Neural progenitor cell (in vitro differentiated cells): ENCODE data around the gene FARP2. TPM values are rescaled to one million over a fixed set of nuclear protein-coding genes. Genes with fewer than 3 reads are reported as not detected.
A peak's percentile ranks its signal among the peaks of the same experiment; 100 is the strongest.

ENCODE experiments used
- DNase-seq: peaks from one replicate; pipeline ENCODE4 v3.0.0-alpha.2; 2016; ENCODE audit warnings: low spot score
- H2AFZ ChIP-seq: fragments of 200-600 bp; sonication (generic); replicated peaks from 2 replicates; pipeline ENCODE4 v1.6.1; 2016; ENCODE audit warnings: antibody characterized with exemption
- H3F3A ChIP-seq: fragments of 200-600 bp; sonication (generic); 2 replicates; pipeline ENCODE4 v1.6.1; 2016; ENCODE audit warnings: antibody characterized with exemption, low read depth
- H3K27ac ChIP-seq: fragments of 200-600 bp; sonication (generic); 2 replicates; pipeline ENCODE4 v1.5.1; 2016; ENCODE audit warnings: mild to moderate bottlenecking
- H3K27me3 ChIP-seq: fragments of 200-600 bp; sonication (generic); 2 replicates; pipeline ENCODE4 v1.6.1; 2016; ENCODE audit warnings: mild to moderate bottlenecking, moderate library complexity
- H3K36me3 ChIP-seq: fragments of 200-600 bp; sonication (generic); 2 replicates; pipeline ENCODE4 v1.5.1; 2016
- H3K4me1 ChIP-seq: fragments of 200-600 bp; sonication (generic); 2 replicates; pipeline ENCODE4 v1.6.1; 2016; ENCODE audit warnings: mixed run types
- H3K4me2 ChIP-seq: fragments of 200-600 bp; sonication (generic); 2 replicates; pipeline ENCODE4 v1.6.1; 2016
- H3K4me3 ChIP-seq: fragments of 200-600 bp; sonication (generic); 2 replicates; pipeline ENCODE4 v1.5.1; 2016
- H3K79me2 ChIP-seq: fragments of 200-600 bp; sonication (generic); 2 replicates; pipeline ENCODE4 v1.6.1; 2016; ENCODE audit warnings: low read depth
- H3K9ac ChIP-seq: fragments of 200-600 bp; sonication (generic); 2 replicates; pipeline ENCODE4 v1.6.1; 2016
- H3K9me3 ChIP-seq: fragments of 200-600 bp; sonication (generic); 2 replicates; pipeline ENCODE4 v1.5.1; 2016; ENCODE audit warnings: low read depth
- H4K20me1 ChIP-seq: fragments of 200-600 bp; sonication (generic); 2 replicates; pipeline ENCODE4 v1.6.1; 2016; ENCODE audit warnings: low read depth
- H3K27ac Mint-ChIP-seq: 3 replicates; pipeline ENCODE4 v1.8.0; 2021; ENCODE audit warnings: mixed read lengths
- H3K27me3 Mint-ChIP-seq: 2 replicates; pipeline ENCODE4 v1.8.0; 2022; ENCODE audit warnings: low read depth, mild to moderate bottlenecking, inconsistent platforms, moderate library complexity, mixed read lengths; ENCODE audit not compliant: insufficient read depth
- H3K36me3 Mint-ChIP-seq: 3 replicates; pipeline ENCODE4 v1.8.0; 2021; ENCODE audit warnings: mixed read lengths
- H3K4me1 Mint-ChIP-seq: 3 replicates; pipeline ENCODE4 v1.8.0; 2021; ENCODE audit warnings: mixed read lengths
- H3K4me3 Mint-ChIP-seq: 3 replicates; pipeline ENCODE4 v1.8.0; 2021; ENCODE audit warnings: mild to moderate bottlenecking, moderate library complexity, mixed read lengths
- H3K9me3 Mint-ChIP-seq: 3 replicates; pipeline ENCODE4 v1.8.0; 2020; ENCODE audit warnings: mixed read lengths
- EZH2 ChIP-seq: fragments of 200-600 bp; sonication (generic); IDR thresholded peaks from 2 replicates; pipeline ENCODE4 v1.6.1; 2017; ENCODE audit warnings: antibody characterized with exemption, mild to moderate bottlenecking, moderate library complexity
- EZH2phosphoT487 ChIP-seq: fragments of 200-600 bp; sonication (generic); IDR thresholded peaks from 2 replicates; pipeline ENCODE4 v1.6.1; 2017; ENCODE audit warnings: antibody characterized with exemption
- total RNA-seq: library from RNA; depleted of rRNA; stranded (reverse); fragments of >200 nt; gene quantifications from 2 replicates; pipeline ENCODE4 v1.2.3, GENCODE V29; 2015; ENCODE audit warnings: low replicate concordance
- TF ChIP-seq, protein P1 (sequence below): fragments of 200-600 bp; sonication (generic); IDR thresholded peaks from 2 replicates; pipeline ENCODE4 v1.5.1; 2017; ENCODE audit warnings: antibody characterized with exemption, mild to moderate bottlenecking

The FARP2 gene
- total RNA-seq, 1 donor from 2014 or later: 32.3 TPM

DNA sequence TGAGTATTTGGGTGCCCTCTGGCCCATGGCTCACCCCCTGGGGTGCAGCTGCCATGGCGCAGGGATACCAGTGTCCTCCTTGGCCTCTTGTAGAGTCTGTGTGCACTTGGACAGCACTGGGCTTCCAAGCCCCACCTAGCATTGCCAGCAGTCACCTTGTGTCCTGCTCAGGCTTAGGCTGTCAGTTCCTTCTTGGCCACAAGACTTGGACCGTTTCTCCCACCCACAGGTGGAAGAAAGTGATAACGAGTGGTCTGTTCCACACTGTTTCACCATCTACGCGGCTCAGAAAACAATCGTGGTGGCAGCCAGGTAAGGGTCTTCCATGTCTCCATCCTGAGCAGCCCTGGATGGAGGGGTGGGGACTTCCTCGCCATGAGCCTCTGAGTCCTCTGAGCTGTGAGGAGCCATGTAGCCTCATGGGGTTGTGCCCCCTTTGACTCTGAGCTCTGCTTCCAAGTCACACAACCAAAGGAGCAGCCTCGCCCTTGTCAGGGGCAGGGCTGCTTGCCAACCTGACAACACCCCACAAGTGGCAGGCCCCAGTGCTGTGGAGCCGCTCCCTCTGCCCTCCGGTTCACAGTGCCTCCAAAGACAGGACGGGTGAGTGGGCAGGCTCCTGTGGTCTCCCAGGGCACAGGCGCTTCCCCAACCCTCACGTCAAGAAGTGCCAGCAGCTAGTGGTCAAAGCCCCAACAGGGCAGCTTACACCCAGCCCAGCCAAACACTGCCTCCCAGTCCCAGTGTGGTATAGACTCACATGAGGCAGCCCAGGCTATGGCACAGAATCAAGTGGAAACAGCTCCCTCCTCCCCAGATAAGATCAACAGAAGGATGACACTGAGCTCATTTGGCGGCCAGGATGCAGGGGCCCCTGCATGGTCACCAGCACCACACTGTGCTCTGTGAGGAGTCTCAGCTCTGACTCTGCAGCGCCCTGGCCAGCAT, 133.9 kb downstream of the FARP2 start:
- H3K4me1 ChIP-seq: no peaks in the 10 kb centered on the region
- no peaks in the 10 kb centered on the region for H4K20me1 ChIP-seq
- H3K4me1 Mint-ChIP-seq: no peaks in the 10 kb centered on the region
- H3K9ac ChIP-seq: no peak overlapping the region
- no peaks in the 10 kb centered on the region for H3K27me3 ChIP-seq
- no peaks in the 10 kb centered on the region for H3F3A ChIP-seq
- peaks cover under 1% of the 10 kb centered on the region for H3K27me3 Mint-ChIP-seq
- DNase-seq: no peak
- no peaks in the 10 kb centered on the region for H3K79me2 ChIP-seq
- H3K4me3 ChIP-seq: no peak overlapping the region
- no peak overlapping the region for H3K4me2 ChIP-seq
- TF ChIP-seq, protein P1, sequence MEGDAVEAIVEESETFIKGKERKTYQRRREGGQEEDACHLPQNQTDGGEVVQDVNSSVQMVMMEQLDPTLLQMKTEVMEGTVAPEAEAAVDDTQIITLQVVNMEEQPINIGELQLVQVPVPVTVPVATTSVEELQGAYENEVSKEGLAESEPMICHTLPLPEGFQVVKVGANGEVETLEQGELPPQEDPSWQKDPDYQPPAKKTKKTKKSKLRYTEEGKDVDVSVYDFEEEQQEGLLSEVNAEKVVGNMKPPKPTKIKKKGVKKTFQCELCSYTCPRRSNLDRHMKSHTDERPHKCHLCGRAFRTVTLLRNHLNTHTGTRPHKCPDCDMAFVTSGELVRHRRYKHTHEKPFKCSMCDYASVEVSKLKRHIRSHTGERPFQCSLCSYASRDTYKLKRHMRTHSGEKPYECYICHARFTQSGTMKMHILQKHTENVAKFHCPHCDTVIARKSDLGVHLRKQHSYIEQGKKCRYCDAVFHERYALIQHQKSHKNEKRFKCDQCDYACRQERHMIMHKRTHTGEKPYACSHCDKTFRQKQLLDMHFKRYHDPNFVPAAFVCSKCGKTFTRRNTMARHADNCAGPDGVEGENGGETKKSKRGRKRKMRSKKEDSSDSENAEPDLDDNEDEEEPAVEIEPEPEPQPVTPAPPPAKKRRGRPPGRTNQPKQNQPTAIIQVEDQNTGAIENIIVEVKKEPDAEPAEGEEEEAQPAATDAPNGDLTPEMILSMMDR: no peak
- no peak for TF ChIP-seq EZH2phosphoT487
- H3K36me3 ChIP-seq: no peaks in the 10 kb centered on the region
- H3K9me3 Mint-ChIP-seq: peaks cover 3% of the 10 kb centered on the region
- no peak overlapping the region for H3K27ac ChIP-seq
- H3K27ac Mint-ChIP-seq: peak overlapping the region; percentile 46
- H3K9me3 ChIP-seq: no peaks in the 10 kb centered on the region
- H3K4me3 Mint-ChIP-seq: no peak overlapping the region
- H3K36me3 Mint-ChIP-seq: peaks cover 7% of the 10 kb centered on the region
- H2AFZ ChIP-seq: no peak overlapping the region

DNA sequence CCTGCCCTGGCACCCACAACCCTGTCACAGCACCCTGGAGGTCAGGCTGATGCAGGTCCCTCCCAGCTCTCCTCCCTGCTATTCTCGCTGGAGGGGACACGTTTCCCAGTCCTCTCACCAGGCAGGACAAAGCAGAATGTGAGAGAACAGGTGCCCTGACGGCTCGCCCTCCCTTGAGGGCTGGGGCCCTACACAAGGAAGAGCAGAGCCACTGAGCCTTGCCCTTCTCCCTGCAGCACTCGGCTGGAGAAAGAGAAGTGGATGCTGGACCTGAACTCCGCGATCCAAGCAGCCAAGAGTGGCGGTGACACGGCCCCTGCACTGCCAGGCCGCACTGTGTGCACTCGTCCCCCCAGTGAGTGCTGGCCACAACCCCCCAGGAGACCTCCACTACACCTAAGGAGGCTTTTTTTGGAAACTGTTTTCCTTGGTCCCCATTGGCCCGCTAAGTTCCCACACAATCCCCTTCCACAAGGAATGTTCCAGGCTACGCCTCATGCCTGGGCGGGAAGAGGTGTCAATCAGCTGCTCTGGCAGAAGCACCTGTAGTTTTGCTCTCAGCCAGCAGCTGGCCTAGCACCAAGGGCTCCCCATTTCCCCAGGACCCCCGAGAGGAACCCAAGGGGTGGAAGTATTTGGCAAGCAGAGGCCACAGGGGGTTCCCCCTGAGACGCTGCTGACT, 134.9 kb downstream of the FARP2 start:
- Mint-ChIP-seq H3K36me3 (peaks cover 9% of the 10 kb centered on the region), H3K27ac (peak overlapping the region; percentile 42), H3K4me3 (no peak overlapping the region), H3K9me3 (peaks cover 3% of the 10 kb centered on the region), H3K4me1 (no peaks in the 10 kb centered on the region), H3K27me3 (peaks cover 4% of the 10 kb centered on the region)
- Histone ChIP-seq H4K20me1 (no peaks in the 10 kb centered on the region), H3K4me3 (no peak overlapping the region), H3K4me2 (no peak overlapping the region), H2AFZ (no peak overlapping the region), H3K79me2 (no peaks in the 10 kb centered on the region), H3K4me1 (no peaks in the 10 kb centered on the region), H3K27ac (no peak overlapping the region), H3K9ac (no peak overlapping the region), H3F3A (no peaks in the 10 kb centered on the region), H3K27me3 (no peaks in the 10 kb centered on the region), H3K36me3 (no peaks in the 10 kb centered on the region), H3K9me3 (no peaks in the 10 kb centered on the region)
- no peak for DNase-seq
- TF ChIP-seq EZH2phosphoT487: no peak
- TF ChIP-seq, protein P1: no peak
- no peak for TF ChIP-seq EZH2

DNA sequence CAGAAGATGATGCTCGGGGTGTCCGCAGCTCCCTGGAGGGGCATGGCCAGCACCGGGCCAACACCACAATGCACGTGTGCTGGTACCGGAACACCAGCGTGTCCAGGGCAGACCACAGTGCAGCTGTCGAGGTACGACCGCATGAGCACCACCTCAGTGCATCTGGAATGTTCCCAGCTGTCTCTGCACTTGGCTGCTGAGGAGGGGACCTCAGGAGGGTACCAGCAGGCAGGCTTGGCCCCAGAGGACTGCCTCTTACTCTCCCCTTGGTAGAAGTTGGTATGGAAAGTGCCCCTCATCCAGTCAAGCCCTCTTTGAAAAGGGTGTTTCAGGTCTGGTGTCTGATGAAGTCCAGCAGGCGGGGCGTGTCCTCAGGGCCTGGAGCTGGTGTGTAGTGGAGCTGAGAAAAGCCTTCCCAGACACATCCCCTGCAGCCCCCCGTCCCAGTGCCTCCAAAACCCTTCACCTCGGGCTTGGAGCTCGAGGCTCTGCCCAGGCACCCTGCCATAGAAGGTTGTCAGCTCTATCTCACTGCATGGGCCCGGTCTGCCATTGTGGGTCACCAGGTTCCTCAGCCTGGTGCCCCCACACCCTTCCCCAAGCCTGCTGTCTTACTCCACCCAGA, 135.6 kb downstream of the FARP2 start:
- no peak overlapping the region for H3K4me3 ChIP-seq
- Mint-ChIP-seq H3K9me3 (peaks cover 3% of the 10 kb centered on the region), H3K27me3 (peaks cover 4% of the 10 kb centered on the region), H3K4me1 (no peaks in the 10 kb centered on the region), H3K36me3 (peaks cover 9% of the 10 kb centered on the region), H3K4me3 (no peak overlapping the region), H3K27ac (no peak overlapping the region)
- no peak overlapping the region for H2AFZ ChIP-seq
- H3K4me1 ChIP-seq: no peaks in the 10 kb centered on the region
- no peak overlapping the region for H3K9ac ChIP-seq
- H3K27me3 ChIP-seq: no peaks in the 10 kb centered on the region
- no peaks in the 10 kb centered on the region for H4K20me1 ChIP-seq
- no peak overlapping the region for H3K4me2 ChIP-seq
- H3K9me3 ChIP-seq: no peaks in the 10 kb centered on the region
- H3F3A ChIP-seq: no peaks in the 10 kb centered on the region
- H3K36me3 ChIP-seq: no peaks in the 10 kb centered on the region
- no peak overlapping the region for H3K27ac ChIP-seq
- no peak for TF ChIP-seq EZH2
- TF ChIP-seq EZH2phosphoT487: no peak
- TF ChIP-seq, protein P1: no peak
- no peak for DNase-seq
- no peaks in the 10 kb centered on the region for H3K79me2 ChIP-seq
